GM18502 (cell line): ENCODE measurements around the gene HOXB13.

ENCODE experiments used
- ATAC-seq: cut with Tn5 transposase; IDR thresholded peaks from one replicate; pipeline ENCODE4 v1.9.1; 2021; ENCODE audit warnings: mild to moderate bottlenecking; ENCODE audit not compliant: unreplicated experiment, poor library complexity

The HOXB13 gene

DNA sequence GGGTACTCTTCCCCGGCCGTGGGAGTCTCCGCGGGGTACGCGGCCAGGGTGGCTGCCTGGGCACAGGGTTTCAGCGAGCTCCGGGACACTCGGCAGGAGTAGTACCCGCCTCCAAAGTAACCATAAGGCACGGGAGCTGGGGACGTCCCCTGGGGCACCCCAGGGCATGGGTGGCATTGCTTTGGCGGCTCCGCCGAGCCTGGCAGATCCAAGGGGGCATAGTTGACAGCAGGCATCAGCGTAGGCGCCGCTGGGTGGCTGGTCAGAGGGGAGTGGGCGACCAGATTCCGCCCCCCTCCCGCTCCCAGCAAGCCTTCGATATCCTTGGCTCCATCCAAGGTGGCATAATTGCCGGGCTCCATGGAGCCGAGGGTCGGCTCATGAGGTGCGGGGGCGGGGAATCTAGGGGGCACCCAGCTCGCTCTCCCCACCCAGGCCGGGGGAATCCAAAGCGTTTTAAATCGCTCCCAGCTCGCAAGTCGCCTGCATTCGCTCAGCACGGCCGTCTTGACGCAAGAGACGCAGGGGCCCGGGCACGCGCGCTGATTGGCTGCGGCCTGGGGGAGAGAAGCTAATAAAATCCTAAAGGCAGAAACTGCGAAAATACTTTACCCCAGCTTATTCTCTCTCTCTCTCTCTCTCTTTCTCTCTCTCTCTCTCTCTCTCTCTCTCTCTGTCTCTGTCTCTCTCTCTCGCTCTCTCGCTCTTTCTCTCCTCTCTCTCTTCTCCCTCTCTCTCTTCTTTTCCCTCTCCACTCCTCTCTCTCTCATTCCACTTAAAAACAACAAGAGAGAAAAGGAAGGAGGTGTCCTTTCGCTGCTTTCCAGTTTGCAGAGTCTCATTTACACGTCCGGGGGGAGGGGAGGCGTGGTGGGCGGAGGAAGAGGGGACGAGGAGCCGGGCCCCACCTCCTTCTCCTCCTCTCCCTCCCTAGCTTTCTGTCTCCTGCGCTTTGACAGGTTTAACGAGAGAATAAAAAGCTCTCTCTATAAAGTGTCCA, at the start of gene HOXB13:
Gene HOXB13 (minus strand): TSS at position 519 of the 1,000 bp plus-strand sequence. CDS start 157 bp downstream, at position 362.
- ATAC-seq, result no peak

DNA sequence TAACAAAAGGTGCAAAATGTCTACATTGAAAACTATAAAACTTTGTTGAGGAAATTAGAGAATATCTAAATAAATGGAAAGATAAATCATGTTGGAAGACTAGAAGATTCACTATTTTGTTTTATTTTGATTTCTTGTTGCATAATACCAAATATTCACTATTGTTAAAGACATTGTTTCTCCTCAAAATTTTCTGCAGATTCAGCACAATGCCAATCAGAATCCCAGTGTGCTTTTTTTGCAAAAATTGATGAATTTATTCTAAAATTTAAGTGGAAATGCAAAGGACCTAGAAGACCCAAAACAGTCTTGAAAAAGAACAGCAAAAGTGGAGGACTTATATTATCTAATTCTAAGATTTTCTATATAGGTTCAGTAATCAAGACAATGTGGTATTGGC, 48.1 kb upstream of the HOXB13 start:
- ATAC-seq, result no peak

DNA sequence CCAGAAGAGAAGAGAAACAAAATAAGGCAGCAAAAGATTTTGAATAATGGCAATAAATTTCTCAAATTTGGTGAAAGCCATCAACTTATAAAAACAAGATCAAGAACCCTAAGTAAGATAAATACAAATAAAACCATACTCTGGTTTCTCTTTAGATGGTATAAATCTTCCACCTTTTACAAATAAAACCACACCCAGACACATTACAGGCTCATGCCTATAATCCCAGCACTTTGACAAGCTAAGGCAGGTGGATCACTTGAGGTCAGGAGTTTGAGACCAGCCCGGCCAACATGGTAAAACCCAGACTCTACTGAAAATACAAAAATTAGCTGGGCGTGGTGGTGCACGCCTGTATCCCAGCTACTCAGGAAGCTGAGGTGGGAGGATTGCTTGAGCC, 44.7 kb upstream of the HOXB13 start:
- ATAC-seq, result no peak

DNA sequence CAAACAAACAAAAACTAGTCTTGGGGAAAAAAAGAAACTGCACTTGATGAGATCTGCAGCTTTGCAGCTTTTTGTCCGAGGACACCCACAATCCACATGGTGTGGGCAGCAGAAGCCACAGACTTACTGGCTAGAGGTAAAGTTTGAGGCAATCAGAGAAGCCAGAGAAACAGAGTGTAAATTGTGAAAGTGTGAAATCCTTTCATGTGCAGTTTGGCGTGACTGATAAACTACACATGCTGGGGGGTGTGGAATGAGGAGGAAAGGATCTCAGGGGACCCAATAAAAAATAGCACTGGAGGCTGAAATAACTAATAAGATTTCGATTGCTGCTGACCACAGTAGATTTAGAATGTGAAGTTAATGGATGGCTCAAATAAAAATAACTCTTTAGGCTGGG, 42.4 kb upstream of the HOXB13 start:
- no peak for ATAC-seq

DNA sequence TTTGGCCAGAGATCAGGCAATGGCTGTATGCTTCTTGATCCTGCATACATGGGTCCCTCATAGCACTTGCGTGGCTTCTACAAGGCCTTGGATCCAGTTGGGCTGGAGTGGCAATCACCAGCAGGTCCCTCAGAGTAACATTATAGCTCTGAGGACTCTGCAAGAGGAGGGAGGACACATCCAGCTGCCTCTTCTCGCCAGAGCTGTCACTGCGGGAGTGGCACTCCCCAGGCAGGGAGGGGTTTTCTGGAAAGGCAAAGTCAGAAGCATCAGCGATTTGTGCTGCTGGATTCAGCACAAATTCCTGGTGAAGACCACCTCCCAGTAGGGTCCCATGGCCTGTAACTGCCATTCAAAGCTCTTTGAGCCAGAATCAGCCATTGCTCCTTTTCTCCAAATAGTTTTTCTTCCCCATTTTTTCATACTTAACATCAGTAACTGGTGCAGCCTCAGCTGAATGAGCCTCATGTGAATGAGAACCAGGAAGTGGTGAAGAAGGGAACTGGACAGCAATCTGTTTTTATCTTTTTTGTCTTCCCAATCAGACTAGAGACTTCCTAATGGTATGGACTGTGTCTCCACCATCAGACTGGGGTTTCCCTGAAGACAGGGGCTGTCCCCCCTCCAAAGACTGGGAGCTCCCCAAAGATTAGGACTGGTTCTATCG, 40.6 kb upstream of the HOXB13 start:
- ATAC-seq, result no peak

DNA sequence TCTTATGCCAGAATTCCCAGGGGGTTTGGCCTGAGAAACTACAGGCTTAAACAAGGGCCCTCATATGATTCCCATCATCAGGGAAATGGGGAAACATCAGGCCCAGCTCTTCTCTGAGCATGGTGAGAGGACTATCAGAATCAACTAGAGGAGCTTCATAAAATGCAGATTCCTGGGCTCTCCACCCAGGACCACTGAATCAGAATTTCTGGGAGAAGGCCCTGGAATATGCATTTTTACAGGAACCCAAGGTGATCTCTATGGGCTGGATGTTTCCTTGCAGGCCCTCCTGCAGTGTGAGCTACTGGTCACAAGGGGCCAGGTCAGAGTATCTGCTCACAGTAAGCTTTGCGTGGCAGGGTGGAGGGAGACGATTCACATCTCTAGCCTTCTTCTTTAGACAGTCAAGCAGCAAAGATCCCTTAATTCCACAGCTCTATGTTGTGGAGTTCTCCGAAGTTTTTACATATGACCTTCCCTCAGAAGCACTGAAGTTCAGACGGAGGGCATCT, 38.8 kb upstream of the HOXB13 start:
- ATAC-seq, result no peak

DNA sequence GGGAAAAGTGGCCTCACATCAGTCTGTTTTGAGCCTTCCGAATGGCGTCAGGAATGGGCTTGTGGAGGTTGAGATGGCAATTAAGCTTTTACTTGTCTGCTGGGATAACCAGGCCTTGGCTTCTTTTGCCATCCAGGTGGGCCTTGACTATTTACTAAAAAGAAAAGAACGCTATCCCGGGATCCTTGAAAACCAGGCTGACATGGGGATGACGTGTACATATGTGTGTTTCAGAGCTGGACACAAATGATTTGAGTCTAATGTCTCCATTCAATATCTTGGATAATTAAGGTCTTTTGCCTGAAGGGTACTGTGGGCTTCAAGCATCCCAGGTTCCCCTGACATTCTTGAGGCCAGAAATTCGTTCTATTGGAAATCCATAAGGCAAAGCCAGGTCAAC, 32.6 kb upstream of the HOXB13 start:
- no peak for ATAC-seq

DNA sequence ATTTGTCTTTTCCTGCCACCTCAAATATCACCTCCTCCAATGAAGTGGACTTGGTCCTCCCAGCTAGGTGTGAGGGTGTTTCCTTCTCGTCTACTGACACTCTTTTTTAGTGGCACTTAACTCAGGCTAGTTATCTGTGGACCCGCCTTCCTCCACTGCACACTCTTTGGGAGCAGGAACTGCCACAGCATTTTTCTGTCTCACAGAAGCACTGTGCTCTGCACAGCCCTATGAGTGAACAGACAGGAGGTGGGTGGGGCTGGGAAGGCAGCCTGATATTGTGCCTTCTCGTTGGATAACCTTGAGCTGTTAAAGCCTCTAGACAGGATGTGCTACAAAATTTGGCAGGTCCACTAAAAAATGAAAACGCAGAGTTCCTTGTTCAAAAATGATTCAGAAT, 31.9 kb upstream of the HOXB13 start:
- no peak for ATAC-seq

DNA sequence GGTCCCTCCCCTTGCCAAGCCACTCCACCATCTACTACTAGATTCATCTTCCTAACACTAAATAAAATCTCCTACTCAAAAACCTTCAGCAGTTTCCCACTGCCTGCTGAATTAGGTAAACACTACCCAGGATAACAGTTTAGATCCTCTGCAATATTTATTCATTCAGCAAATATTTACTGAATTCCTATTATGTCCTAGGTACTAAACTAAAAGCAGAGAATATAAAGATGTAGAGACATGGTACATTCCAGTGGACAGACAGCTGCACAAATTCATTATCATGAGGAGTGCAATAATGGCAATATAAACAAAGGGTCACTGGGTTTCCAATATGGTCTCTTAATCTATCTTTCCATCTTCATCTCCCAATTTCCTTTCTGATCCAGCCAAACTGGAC, 30.7 kb upstream of the HOXB13 start:
- no peak for ATAC-seq

DNA sequence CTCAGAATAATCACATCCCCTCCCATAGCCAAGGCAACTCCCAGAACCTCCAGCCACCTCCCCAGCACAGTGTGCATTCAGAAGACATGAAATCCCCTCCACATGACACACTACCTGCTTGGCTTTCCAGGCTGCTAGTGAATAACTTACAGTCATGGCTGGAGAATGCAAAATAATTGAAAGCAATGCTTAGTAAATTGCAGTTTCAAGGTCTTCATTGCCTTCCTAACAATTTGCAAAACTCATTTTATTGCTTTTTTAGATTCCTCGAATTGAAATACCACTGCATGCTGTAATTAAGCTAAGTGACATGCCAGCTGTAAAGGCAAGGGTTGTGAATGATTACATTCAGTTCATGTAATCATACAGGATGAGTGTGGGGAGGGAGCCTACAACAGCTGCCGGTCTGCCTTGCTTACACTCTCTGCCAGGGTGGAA, 29.0 kb upstream of the HOXB13 start:
- no peak for ATAC-seq

DNA sequence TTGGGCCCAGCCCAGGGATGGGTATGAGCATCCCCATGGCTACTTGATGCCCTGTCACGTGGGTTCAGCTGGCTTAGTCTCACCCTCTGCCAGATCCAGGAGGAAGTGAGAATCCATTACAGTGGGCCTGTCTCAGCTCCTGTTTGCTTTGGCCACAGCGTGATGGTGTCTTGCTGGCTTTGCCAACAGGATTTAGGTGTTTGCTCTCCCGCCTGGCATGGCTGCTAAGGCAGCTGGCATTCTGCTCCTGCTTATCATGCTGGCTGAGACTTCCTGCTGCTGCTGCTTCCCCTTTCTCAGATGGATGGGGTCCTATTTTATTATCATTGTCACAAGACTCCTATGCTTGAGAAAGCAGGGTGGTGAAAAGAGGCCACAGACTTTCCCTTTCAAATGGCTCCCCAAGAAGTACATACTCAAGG, 28.3 kb upstream of the HOXB13 start:
- no peak for ATAC-seq

DNA sequence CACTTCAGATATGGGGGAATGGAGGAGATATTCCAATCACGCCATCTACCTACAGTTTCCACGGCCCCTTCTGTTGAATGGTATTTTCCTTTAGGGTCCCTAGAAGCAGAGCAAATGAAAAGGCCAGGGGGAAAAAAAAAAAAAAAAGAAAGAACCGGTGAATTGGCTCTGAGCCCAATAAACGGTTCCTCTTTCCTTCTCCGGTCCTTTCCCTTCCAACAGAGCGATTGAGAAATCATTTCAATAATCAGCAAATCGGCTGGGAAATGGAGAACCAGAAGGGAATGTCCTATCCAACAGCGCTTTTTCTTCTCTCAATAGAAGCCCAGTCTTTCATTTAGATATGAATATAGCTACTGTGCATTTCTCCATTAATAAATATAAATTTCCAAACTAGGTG, 26.8 kb upstream of the HOXB13 start:
- ATAC-seq, result no peak

DNA sequence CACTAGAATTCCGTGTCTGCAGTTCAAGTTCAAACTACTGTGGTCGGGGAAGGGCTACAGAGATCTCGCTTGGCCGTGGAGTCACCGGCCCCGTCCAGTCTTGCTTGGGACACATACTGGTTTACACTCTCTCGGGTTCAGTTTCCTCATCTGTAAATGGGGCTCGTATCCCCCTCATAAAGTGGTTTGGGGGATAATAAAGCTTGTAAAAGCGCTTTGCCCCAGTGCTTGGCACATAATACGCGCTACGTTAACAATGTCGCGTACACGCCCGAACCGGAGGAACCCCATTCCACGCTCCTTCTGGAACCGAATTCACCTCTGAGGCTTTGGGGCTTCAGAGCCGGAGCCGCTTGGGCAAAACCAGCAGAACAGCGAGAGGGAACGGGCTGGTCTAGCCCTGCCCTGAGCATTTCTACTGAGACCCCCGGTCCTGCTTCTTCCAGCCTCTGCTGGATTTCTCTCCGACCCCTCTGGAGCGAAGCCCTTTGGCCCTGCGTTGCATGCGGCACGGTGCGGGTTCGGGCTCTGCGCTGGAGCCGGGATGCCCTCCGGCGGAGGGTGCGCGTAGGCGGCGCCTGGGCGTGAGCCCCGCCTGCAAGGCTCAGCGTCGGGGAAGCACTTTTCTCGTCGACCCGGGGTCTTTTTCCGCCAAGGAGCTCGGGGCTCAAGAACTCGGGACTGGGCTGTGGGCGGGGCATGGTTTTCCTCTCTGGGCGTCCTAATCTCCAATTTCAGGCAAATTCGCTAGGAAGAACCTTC, 26.1 kb upstream of the HOXB13 start:
- ATAC-seq, result no peak

DNA sequence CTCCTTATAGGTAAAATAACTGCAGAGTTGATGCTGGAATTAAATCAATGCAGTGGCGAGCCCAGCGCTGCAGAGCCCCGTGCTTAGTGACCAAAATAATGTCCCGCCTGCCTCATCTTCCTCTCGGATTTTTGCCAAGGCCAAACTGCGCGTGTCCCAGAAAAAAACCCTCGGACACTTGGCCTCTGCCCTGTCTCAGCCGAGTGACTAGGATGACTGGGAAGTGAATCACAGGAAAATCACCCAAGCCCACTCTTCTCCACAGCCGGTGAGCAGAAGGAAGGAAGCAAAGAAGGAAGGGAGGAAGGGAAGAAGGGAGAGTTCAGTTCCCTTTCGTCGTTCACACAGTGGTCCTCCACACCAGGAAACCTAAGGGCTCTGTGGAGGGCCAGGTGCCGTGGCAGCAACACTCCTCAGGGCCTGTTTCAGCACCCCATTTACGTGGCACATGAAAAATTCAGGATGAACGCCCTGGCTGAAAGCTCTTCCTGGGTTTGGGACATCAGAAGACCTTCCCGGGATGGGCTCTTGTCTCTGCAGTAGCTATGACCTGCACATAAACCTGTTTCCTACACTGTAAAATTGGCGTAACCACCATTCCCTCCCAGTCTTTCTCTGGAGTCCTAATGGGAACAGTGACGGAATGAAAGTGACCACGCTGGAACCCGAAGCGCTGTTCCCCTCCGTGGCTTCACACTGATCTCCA, 25.4 kb upstream of the HOXB13 start:
- ATAC-seq, result no peak

DNA sequence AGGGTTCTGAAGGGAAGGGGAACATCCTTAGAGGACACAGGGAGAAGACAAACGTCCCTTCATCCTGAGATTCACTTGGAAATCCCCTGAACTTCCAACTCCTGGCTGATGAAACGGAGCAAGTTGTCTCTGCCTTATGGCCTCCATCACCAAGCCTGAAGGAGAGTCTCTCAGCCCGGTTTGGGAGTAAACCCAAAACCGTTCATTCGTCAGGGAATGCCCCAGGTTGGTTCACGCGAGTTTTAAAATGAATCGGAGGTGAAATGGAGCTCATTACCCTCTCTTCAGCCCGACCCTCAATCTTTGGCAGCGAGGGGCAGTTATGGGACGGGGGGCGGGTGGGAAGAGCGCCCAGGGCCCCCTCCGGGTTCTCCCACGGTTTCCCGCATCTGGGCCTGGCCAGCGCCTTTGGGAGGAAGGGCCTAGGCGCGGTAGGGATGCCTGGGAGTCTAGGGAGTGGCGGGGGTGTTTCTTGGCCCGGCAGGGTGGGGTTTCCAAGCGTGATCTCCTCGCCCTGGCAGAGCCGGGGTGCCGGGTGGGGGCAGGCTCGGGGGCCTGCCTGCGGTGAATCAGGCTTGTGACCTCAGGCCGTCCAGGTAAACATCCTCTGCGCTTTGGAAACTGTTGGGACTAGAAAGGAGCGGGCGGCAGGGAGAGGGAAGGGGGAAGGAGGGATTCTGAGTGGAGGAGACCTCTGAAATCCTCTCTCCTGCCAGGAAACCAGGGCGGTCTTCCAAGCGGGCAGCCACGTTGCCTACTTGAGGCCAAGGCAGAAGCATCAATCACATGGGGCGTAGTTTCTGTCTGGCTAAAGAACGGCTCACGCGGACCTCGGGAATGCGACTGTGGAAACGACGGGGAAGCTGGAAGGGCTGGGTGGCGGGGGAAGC, 24.1 kb upstream of the HOXB13 start:
- no peak for ATAC-seq

DNA sequence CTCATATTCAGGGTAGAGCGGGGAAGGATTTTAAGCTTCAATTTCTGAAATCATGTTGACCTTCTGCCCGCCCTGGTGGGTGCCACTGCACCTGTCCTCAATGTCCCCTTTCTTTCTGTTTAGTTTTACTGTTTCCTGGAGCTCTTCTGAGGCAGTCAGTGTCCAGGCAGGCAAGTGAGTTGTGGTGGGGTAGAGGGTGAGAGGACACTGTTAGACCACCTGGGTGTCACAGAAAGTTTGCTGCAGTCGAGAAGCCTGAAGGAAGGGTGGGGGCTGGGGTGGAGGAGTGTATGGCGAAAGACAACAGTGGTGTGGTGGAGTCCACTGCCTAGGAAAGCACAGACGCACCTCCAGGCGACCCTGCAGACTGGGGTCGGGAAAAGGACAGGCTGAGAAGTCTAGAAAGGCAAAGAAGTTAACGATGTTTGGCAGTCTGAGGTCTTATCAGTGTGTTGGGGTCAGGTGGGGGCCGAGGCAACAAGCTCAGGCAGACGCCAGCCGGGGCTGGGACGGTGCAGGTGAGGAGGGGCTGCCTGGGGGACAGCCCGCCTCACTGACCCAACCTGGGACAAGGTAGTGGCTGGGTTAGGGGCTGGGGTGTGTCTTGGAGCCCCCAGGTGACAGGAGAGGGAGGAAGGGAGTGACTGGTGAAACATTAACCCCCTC, 23.3 kb upstream of the HOXB13 start:
- ATAC-seq, result no peak

DNA sequence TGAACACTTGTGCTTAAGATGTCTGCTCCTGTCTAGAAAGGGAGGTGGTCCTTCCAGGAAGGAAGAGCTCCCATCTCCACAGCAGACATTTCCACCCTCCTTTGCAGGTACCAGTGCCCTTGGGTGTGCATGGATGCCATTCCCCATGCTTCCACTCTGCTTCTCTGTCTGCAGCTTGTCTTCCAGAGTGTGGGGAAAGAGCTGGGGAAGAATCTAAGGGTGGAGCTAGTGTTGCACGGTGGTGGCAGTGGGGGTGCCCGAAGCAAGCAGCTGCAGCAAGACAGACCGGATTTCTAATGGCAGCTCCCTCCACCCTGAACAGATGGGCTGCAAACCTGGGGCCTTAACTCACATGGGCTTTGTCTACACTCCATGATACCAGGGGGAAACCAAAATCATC, 22.6 kb upstream of the HOXB13 start:
- no peak for ATAC-seq
